ENCODE results near the gene NFATC2IP.

DNA sequence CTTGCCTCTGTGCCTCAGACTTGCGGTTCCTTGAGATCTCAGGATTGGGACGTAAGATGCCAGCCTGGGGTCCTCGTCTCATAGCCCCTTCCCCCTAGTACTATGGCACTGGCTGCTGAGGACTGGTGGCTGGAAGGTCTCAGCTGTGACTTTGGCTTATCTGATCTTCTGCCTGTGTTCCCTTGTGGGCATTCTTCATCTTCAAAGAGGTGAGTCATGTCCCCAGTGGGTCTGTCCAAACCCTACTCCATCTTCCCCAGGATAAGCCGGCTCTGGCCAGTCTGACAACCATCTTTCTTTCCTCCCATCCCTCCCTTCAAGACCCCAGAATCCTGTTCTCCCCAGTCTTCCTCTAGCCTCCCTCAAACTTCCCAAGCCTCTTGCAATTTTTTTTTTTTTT, 15.4 kb upstream of the NFATC2IP start:
- TF ChIP-seq POLR2AphosphoS5 (IDR thresholded peaks at IDR 0.05) = no peak
- no peak for TF ChIP-seq POLR2A (IDR thresholded peaks at IDR 0.05)
